ENCODE data around the gene SYNE4.

SYNE4 gene, protein sequence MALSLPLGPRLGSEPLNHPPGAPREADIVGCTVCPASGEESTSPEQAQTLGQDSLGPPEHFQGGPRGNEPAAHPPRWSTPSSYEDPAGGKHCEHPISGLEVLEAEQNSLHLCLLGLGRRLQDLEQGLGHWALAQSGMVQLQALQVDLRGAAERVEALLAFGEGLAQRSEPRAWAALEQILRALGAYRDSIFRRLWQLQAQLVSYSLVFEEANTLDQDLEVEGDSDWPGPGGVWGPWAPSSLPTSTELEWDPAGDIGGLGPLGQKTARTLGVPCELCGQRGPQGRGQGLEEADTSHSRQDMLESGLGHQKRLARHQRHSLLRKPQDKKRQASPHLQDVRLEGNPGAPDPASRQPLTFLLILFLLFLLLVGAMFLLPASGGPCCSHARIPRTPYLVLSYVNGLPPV

DNA sequence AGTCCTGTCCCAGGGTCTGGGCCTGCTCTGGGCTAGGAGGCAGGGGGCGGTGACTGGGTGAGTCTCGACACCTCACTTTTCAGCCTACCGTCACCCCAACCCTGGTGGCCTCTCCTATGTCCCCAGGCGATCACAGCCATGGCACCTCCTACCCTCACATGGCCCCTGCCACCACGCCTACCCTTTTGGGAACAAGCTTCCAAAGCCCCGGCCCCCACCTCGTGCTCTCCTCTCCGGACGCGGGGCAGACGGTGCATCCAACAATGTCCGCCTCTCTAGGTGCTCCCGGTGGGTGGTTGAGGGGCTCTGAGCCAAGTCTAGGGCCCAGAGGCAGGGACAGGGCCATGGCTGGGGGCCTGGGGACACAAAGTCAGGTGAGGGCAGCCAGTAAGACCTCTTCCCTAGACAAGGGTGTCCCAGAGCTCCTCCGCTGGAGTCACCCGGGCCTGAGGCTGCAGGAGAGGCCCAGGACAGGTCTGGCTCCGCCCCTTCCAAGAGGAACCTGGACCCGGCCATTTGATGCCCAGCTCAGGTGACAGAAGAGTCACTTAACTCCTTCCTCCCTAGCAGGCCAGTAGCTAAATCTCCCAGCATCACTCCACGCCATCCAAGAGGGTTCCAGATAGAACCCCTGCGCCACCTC lies at the start of gene SYNE4:
TSS of gene SYNE4 (minus strand) at position 478 of the 643 bp plus-strand sequence. CDS start at position 346, 132 bp downstream.
- H3K9ac ChIP-seq (ENCODE audit: insufficient read length), result peak within 1 kb of the TSS; percentile 76
- H3K4me3 ChIP-seq, result peak within 1 kb of the TSS; percentile 76
- no peaks in the 10 kb centered on the region for H3K9me3 ChIP-seq (ENCODE audit: low read depth, low read length)
- no peak for DNase-seq (ENCODE audit: low read depth, low spot score)
- H3K36me3 ChIP-seq (ENCODE audit: insufficient read depth, low read length), result no peaks in the 10 kb centered on the region
- TF ChIP-seq POLR2AphosphoS5 (IDR thresholded peaks at IDR 0.05; ENCODE audit: borderline replicate concordance, low read depth, low read length) (no peak), EZH2 (IDR thresholded peaks at IDR 0.05) (no peak), FOXP2 (optimal IDR thresholded peaks at IDR 0.05; ENCODE audit: control extremely low read depth, extremely low read length, insufficient read depth) (no peak)
- no peak within 1 kb of the TSS for H3K27ac ChIP-seq

DNA sequence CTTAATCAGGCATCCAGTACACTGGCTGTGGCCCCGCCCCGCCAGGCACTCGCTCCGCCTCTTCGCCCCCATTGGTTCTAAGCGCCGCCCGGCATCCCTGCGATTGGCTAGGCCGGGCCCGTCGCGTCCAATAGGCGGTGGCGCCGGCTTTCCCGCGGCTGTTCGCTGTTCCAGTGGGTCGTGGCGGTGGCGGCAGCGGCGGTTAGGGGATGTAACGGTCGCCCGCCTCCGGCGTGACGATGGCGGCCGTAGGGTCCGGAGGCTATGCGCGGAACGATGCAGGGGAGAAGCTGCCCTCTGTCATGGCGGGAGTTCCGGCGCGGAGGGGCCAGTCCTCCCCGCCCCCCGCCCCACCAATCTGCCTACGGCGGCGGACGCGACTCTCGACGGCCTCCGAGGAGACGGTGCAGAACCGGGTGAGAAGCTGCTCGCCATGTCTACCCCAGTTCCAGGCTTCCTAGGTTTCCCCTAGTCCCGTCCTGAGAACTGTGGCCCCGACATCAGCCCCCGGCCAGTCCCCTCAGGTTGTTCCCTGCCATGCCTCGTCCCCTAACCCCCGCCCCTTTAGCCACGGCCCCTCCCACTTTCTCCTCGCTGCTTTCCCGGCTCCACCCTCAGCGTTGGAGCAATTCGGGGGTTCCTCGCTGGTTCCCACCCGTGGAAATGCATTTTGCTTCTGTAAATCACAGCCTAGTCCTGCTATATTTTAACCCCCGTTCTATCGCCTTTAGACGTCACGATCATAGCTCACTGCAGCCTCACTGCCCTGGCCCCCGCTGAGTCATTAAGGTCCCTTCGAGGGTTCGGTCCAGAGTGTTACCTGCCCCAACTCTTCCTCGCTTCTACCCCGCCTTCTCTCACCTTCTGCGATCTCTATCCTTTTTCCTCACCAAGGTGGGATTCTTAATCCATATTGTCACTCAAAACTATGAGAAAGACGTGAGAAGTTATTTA lies 46.4 kb upstream of the SYNE4 start, which contains the start of gene WDR62:
TSS of gene WDR62 (plus strand) at position 165 of the 954 bp plus-strand sequence. CDS start at position 240, 75 bp downstream.
- peaks cover 19% of the 10 kb centered on the region; the same call in 1 of the 2 replicates for H3K36me3 ChIP-seq (ENCODE audit: insufficient read depth, low read length)
- H3K9ac ChIP-seq (ENCODE audit: insufficient read length), result peak within 1 kb of the TSS; percentile 89
- no peak for DNase-seq (ENCODE audit: low read depth, low spot score)
- H3K9me3 ChIP-seq (ENCODE audit: low read depth, low read length), result no peaks in the 10 kb centered on the region
- peak; percentile 66; the same call in 1 of the 2 replicates for TF ChIP-seq POLR2AphosphoS5 (IDR thresholded peaks at IDR 0.05; ENCODE audit: borderline replicate concordance, low read depth, low read length)
- TF ChIP-seq FOXP2 (optimal IDR thresholded peaks at IDR 0.05; ENCODE audit: control extremely low read depth, extremely low read length, insufficient read depth), result no peak
- no peak for TF ChIP-seq EZH2 (IDR thresholded peaks at IDR 0.05)
- H3K27ac ChIP-seq, result peak within 1 kb of the TSS; percentile 95
- H3K4me3 ChIP-seq, result peak within 1 kb of the TSS; percentile 86

DNA sequence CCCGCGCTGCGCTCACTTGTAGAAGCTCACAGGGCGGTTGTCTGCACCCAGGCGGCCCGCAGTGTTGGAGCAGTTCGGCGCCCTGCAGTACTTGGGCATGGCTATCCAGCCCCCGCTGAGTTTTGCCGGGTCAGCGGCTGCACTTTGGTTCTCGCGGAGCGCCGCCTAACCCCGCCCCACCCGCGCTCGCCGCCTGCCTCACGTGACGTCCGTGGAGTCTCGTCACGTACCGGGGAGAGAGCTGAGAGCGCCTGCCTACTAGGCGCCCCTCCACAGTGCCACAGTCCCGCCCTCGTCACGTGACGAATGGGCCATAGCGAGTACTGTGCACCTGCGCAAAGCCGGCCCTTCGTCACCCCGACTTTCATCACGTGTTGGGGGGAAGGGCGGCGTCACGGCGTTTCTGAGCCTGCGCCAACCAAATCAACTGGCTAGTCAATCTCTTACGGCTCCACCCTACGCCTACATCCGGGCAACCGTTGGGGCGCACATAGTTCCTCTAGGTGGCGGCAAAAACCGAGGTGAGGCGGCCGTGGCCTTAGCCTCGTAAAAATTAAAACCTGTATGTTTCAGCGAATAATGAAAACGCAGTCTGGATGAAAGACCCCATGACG lies 45.6 kb upstream of the SYNE4 start, which contains the start of gene THAP8:
TSS of gene THAP8 (minus strand) at position 167 of the 614 bp plus-strand sequence. CDS start at position 99, 68 bp downstream.
- H3K9me3 ChIP-seq (ENCODE audit: low read depth, low read length), result no peaks in the 10 kb centered on the region
- peak within 1 kb of the TSS; percentile 95 for H3K27ac ChIP-seq
- peaks cover 11% of the 10 kb centered on the region; the same call in 1 of the 2 replicates for H3K36me3 ChIP-seq (ENCODE audit: insufficient read depth, low read length)
- peak; percentile 93 for DNase-seq (ENCODE audit: low read depth, low spot score)
- H3K4me3 ChIP-seq, result peak within 1 kb of the TSS; percentile 86
- TF ChIP-seq FOXP2 (optimal IDR thresholded peaks at IDR 0.05; ENCODE audit: control extremely low read depth, extremely low read length, insufficient read depth), result peak; percentile 83
- TF ChIP-seq POLR2AphosphoS5 (IDR thresholded peaks at IDR 0.05; ENCODE audit: borderline replicate concordance, low read depth, low read length), result peak; percentile 88
- TF ChIP-seq EZH2 (IDR thresholded peaks at IDR 0.05), result no peak
- peak within 1 kb of the TSS; percentile 89 for H3K9ac ChIP-seq (ENCODE audit: insufficient read length)

DNA sequence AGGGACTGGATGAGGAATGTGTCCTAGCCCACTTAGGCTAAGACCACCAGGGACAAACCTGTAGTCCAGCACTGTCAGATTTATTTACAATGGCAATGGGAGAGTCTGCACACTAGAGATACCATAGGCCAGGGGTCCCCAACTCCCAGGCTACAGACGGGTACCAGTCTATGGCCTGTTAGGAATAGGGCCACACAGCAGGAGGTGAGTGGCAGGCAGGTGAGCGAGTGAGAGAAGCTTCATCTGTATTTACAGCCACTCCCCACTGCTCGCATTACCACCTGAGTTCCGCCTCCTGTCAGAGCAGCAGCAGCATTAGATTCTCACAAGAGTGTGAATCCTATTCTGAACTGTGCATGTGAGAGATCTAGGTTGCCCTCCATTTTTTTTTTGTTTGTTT lies 43.0 kb upstream of the SYNE4 start:
- no peak overlapping the region for H3K9ac ChIP-seq (ENCODE audit: insufficient read length)
- no peak for DNase-seq (ENCODE audit: low read depth, low spot score)
- H3K36me3 ChIP-seq (ENCODE audit: insufficient read depth, low read length), result no peaks in the 10 kb centered on the region
- H3K9me3 ChIP-seq (ENCODE audit: low read depth, low read length), result no peaks in the 10 kb centered on the region
- no peak overlapping the region for H3K27ac ChIP-seq
- no peak for TF ChIP-seq POLR2AphosphoS5 (IDR thresholded peaks at IDR 0.05; ENCODE audit: borderline replicate concordance, low read depth, low read length)
- TF ChIP-seq FOXP2 (optimal IDR thresholded peaks at IDR 0.05; ENCODE audit: control extremely low read depth, extremely low read length, insufficient read depth), result no peak
- TF ChIP-seq EZH2 (IDR thresholded peaks at IDR 0.05), result no peak
- no peak overlapping the region for H3K4me3 ChIP-seq

DNA sequence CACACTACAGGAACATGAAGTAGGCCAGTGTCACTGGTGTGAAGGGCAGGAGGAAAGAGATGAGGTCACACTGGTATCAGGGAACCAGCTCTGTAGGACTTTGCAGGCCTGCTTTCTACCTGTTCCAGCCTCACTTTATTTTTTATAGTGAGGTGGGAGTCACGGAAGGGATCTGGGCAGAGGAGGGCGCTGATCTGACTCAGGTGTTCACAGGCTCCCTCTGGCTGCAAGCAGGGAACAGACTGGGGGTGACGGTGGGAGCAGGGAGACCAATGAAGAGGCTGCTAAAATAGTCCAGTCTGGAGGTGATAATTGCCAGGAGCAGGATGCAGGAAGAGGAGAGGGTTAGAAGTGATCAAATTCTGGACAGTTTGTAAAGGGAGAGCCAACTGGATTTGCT lies 42.6 kb upstream of the SYNE4 start:
- Histone ChIP-seq H3K27ac (no peak overlapping the region), H3K9ac (ENCODE audit: insufficient read length) (no peak overlapping the region), H3K36me3 (ENCODE audit: insufficient read depth, low read length) (no peaks in the 10 kb centered on the region), H3K4me3 (no peak overlapping the region), H3K9me3 (ENCODE audit: low read depth, low read length) (no peaks in the 10 kb centered on the region)
- no peak for DNase-seq (ENCODE audit: low read depth, low spot score)
- no peak for TF ChIP-seq EZH2 (IDR thresholded peaks at IDR 0.05)

DNA sequence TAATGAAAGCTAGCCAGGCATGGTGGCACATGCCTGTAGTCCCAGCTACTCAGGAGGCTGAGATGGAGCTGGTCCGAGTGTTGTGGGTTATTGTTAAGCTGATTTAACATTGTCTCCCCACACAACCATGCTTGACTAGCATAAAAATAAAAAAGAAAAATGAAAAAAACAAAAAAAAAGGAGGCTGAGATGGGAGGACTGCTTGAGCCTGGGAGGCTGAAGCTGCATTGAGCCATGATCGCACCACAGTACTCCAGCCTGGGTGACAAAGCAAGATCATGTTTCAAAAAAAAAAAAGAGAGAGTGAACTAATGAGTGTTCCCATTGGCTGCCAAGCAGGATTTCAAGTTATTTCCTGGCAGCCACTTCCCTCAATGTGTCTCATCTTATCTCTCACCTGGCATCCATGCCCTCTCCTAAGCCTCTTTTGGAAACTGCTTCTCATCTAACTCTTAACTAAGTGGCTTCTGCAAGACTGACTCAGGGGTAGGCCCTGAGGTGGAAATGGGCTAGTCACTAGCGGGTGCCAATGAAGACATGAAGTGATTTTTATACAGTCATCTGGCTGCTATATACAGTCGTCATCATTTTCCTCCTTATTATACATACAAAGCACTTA lies 40.6 kb upstream of the SYNE4 start:
- DNase-seq (ENCODE audit: low read depth, low spot score), result no peak
- no peak overlapping the region for H3K27ac ChIP-seq
- no peak overlapping the region for H3K4me3 ChIP-seq
- no peaks in the 10 kb centered on the region for H3K36me3 ChIP-seq (ENCODE audit: insufficient read depth, low read length)
- no peaks in the 10 kb centered on the region for H3K9me3 ChIP-seq (ENCODE audit: low read depth, low read length)
- no peak overlapping the region for H3K9ac ChIP-seq (ENCODE audit: insufficient read length)
- TF ChIP-seq POLR2AphosphoS5 (IDR thresholded peaks at IDR 0.05; ENCODE audit: borderline replicate concordance, low read depth, low read length) (no peak), EZH2 (IDR thresholded peaks at IDR 0.05) (no peak), FOXP2 (optimal IDR thresholded peaks at IDR 0.05; ENCODE audit: control extremely low read depth, extremely low read length, insufficient read depth) (no peak)

DNA sequence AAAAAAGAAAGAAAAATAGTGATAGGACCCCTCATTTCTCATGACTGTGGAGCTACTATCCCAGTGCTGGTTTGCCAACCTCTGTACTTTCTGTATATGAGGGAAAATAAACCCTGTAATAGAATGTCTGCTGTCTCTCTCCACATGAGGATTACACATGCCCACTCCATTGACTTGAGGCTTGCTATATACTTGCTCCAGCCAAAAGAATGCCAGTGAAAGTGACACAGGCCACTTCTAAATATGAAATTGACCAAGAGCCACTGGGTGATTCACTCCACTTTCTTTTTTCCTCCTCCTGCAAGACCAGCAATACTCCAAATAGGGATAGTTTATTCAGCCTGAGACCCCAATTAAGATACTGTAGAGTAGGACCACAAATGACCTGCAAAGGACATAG lies 39.2 kb upstream of the SYNE4 start:
- H3K9ac ChIP-seq (ENCODE audit: insufficient read length), result no peak overlapping the region
- no peak overlapping the region for H3K27ac ChIP-seq
- no peaks in the 10 kb centered on the region for H3K36me3 ChIP-seq (ENCODE audit: insufficient read depth, low read length)
- no peak for TF ChIP-seq EZH2 (IDR thresholded peaks at IDR 0.05)
- TF ChIP-seq POLR2AphosphoS5 (IDR thresholded peaks at IDR 0.05; ENCODE audit: borderline replicate concordance, low read depth, low read length), result no peak
- TF ChIP-seq FOXP2 (optimal IDR thresholded peaks at IDR 0.05; ENCODE audit: control extremely low read depth, extremely low read length, insufficient read depth), result no peak
- H3K4me3 ChIP-seq, result no peak overlapping the region
- no peak for DNase-seq (ENCODE audit: low read depth, low spot score)
- H3K9me3 ChIP-seq (ENCODE audit: low read depth, low read length), result no peaks in the 10 kb centered on the region
